GM23338 (cell line): ENCODE measurements around the gene VPS37C. TPM values are rescaled to one million over a fixed set of nuclear protein-coding genes. Genes with fewer than 3 reads are reported as not detected.

Experiments used
- ATAC-seq: fragments of 200-7000 bp; cut with Tn5 transposase; 3 replicates; pipeline ENCODE4 v1.9.1; 2020
- DNase-seq: peaks from one replicate; pipeline ENCODE4 v3.0.0-alpha.2; 2015; ENCODE audit warnings: low spot score
- H2AFZ ChIP-seq: fragments of 200-600 bp; sonication (generic); 2 replicates; pipeline ENCODE4 v1.8.0; 2016; ENCODE audit warnings: antibody characterized with exemption, mild to moderate bottlenecking, moderate library complexity
- H3F3A ChIP-seq: fragments of 200-600 bp; sonication (generic); replicated peaks from 2 replicates; pipeline ENCODE4 v1.8.0; 2017; ENCODE audit warnings: antibody characterized with exemption, mixed run types, low read depth
- H3K27ac ChIP-seq: fragments of 200-600 bp; sonication (generic); 2 replicates; pipeline ENCODE4 v1.6.1; 2016; ENCODE audit warnings: low read depth
- H3K27me3 ChIP-seq: fragments of 200-600 bp; sonication (generic); 2 replicates; pipeline ENCODE4 v1.8.0; 2016; ENCODE audit warnings: mild to moderate bottlenecking, mixed run types, moderate library complexity; ENCODE audit not compliant: insufficient read depth
- H3K36me3 ChIP-seq: fragments of 200-600 bp; sonication (generic); 2 replicates; pipeline ENCODE4 v1.8.0; 2016; ENCODE audit warnings: mild to moderate bottlenecking; ENCODE audit not compliant: insufficient read depth
- H3K4me1 ChIP-seq: fragments of 200-600 bp; sonication (generic); 2 replicates; pipeline ENCODE4 v1.8.0; 2016; ENCODE audit warnings: mild to moderate bottlenecking, moderate library complexity; ENCODE audit not compliant: insufficient read depth
- H3K4me2 ChIP-seq: fragments of 200-600 bp; sonication (generic); 2 replicates; pipeline ENCODE4 v1.7.1; 2017; ENCODE audit warnings: mixed run types
- H3K4me3 ChIP-seq: fragments of 200-600 bp; sonication (generic); 2 replicates; pipeline ENCODE4 v1.6.1; 2016; ENCODE audit warnings: mixed run types
- H3K79me2 ChIP-seq: fragments of 200-600 bp; sonication (generic); replicated peaks from 2 replicates; pipeline ENCODE4 v1.8.0; 2017; ENCODE audit warnings: mild to moderate bottlenecking; ENCODE audit not compliant: insufficient read depth
- H3K9me2 ChIP-seq: fragments of 200-600 bp; sonication (generic); 2 replicates; pipeline ENCODE4 v1.8.0; 2017; ENCODE audit not compliant: insufficient read depth
- H4K20me1 ChIP-seq: fragments of 200-600 bp; sonication (generic); replicated peaks from 2 replicates; pipeline ENCODE4 v1.8.0; 2017; ENCODE audit warnings: mild to moderate bottlenecking; ENCODE audit not compliant: insufficient read depth
- H3K27ac Mint-ChIP-seq: 2 replicates; pipeline ENCODE4 v1.8.0; 2020; ENCODE audit warnings: inconsistent platforms, mild to moderate bottlenecking, moderate library complexity, mixed read lengths
- H3K27me3 Mint-ChIP-seq: 3 replicates; pipeline ENCODE4 v1.8.0; 2022; ENCODE audit warnings: low read depth, mild to moderate bottlenecking, moderate library complexity, mixed read lengths, inconsistent platforms; ENCODE audit not compliant: insufficient read depth, poor library complexity
- H3K36me3 Mint-ChIP-seq: 3 replicates; pipeline ENCODE4 v1.8.0; 2021; ENCODE audit warnings: low read depth, mild to moderate bottlenecking, inconsistent platforms, moderate library complexity, mixed read lengths
- H3K4me1 Mint-ChIP-seq: 3 replicates; pipeline ENCODE4 v1.8.0; 2020; ENCODE audit warnings: mild to moderate bottlenecking, inconsistent platforms, mixed read lengths
- H3K4me3 Mint-ChIP-seq: 3 replicates; pipeline ENCODE4 v1.8.0; 2021; ENCODE audit warnings: moderate library complexity, mild to moderate bottlenecking, inconsistent platforms, mixed read lengths
- H3K9me3 Mint-ChIP-seq: 3 replicates; pipeline ENCODE4 v1.8.0; 2020; ENCODE audit warnings: moderate library complexity, mild to moderate bottlenecking, inconsistent platforms, mixed read lengths
- CREB1 ChIP-seq: fragments of 250-450 bp; sonication (Bioruptor Pico); IDR thresholded peaks from 2 replicates; pipeline ENCODE4 v1.5.0; 2020; ENCODE audit warnings: low read depth, mild to moderate bottlenecking, moderate library complexity
- CTCF ChIP-seq, 2 experiments: fragments of 200-600 bp in 1 of 2; sonication (generic) in 1 of 2; conservative IDR thresholded peaks; 2 replicates each; pipeline versions ENCODE4 v1.5.1 to v1.6.1; 2016 to 2017; ENCODE audit warnings: antibody characterized with exemption in 2 of 2, low read depth in 2 of 2, mild to moderate bottlenecking in 2 of 2, moderate library complexity in 1 of 2
- ETS1 ChIP-seq: IDR thresholded peaks from 2 replicates; pipeline ENCODE4 v1.6.1; 2016; ENCODE audit warnings: antibody characterized with exemption
- EZH2 ChIP-seq: fragments of 200-600 bp; sonication (generic); IDR thresholded peaks from one replicate; pipeline ENCODE4 v1.8.0; 2017; ENCODE audit warnings: antibody characterized with exemption, mild to moderate bottlenecking, low read depth; ENCODE audit not compliant: unreplicated experiment
- EZH2phosphoT487 ChIP-seq: fragments of 200-600 bp; sonication (generic); IDR thresholded peaks from one replicate; pipeline ENCODE4 v1.8.1; 2018; ENCODE audit warnings: antibody characterized with exemption; ENCODE audit not compliant: unreplicated experiment
- JUNB ChIP-seq: IDR thresholded peaks from one replicate; pipeline ENCODE4 v1.6.1; 2016; ENCODE audit warnings: antibody characterized with exemption; ENCODE audit not compliant: unreplicated experiment
- POLR2AphosphoS5 ChIP-seq: IDR thresholded peaks from 2 replicates; pipeline ENCODE4 v1.6.1; 2016; ENCODE audit warnings: antibody characterized with exemption, low read depth
- REST ChIP-seq: IDR thresholded peaks from one replicate; pipeline ENCODE4 v1.6.1; 2018; ENCODE audit warnings: antibody characterized with exemption; ENCODE audit not compliant: unreplicated experiment
- STAT1 ChIP-seq: IDR thresholded peaks from one replicate; pipeline ENCODE4 v1.6.1; 2016; ENCODE audit warnings: antibody characterized with exemption; ENCODE audit not compliant: unreplicated experiment
- ZNF114 ChIP-seq: fragments of 250-450 bp; sonication (Bioruptor Pico); IDR thresholded peaks from 2 replicates; pipeline ENCODE4 v1.5.0; 2020; ENCODE audit warnings: mild to moderate bottlenecking, moderate library complexity
- ZNF331 ChIP-seq: fragments of 250-450 bp; sonication (Bioruptor Pico); IDR thresholded peaks from 2 replicates; pipeline ENCODE4 v1.5.0; 2020; ENCODE audit warnings: low read depth, mild to moderate bottlenecking, moderate library complexity
- polyA plus RNA-seq: library from polyadenylated mRNA; unstranded; fragments of >200 nt; fragmentation: Nextera tagmentation; extraction: Ambion mirVana; gene quantifications from 2 replicates; pipeline ENCODE4 v1.2.1, GENCODE V29; 2016
- total RNA-seq: library from RNA; depleted of rRNA; stranded (reverse); fragments of >200 nt; shearing (Covaris generic); gene quantifications from 2 replicates; pipeline ENCODE4 v1.2.3, GENCODE V29; 2014

VPS37C gene
- total and polyA plus RNA-seq, 2 experiments from 2014 or later: 8.8 to 19.4 TPM

GRCh38 chr11:61118406-61118805 lies 42.8 kb downstream of the VPS37C start (continued):
- TF ChIP-seq CTCF (conservative IDR thresholded peaks at IDR 0.05; ENCODE audit: low read depth in 2 of 2) (no peak), REST (no peak), EZH2phosphoT487 (no peak), STAT1 (no peak), CREB1 (CRISPR knock-in tag) (no peak), EZH2 (no peak), POLR2AphosphoS5 (no peak), JUNB (no peak), ZNF331 (CRISPR knock-in tag) (no peak)

GRCh38 chr11:61118004-61118403 lies 43.2 kb downstream of the VPS37C start:
- Histone ChIP-seq H3K4me2 (no peak overlapping the region), H3K36me3 (no peaks in the 10 kb centered on the region), H3K27me3 (no peaks in the 10 kb centered on the region), H2AFZ (no peak overlapping the region), H3K4me1 (no peaks in the 10 kb centered on the region), H3F3A (no peaks in the 10 kb centered on the region), H3K9me2 (no peaks in the 10 kb centered on the region), H3K79me2 (no peaks in the 10 kb centered on the region), H4K20me1 (no peaks in the 10 kb centered on the region), H3K4me3 (no peak overlapping the region), H3K27ac (no peak overlapping the region)
- peaks cover 4% of the 10 kb centered on the region for H3K27me3 Mint-ChIP-seq
- H3K4me1 Mint-ChIP-seq: no peaks in the 10 kb centered on the region
- ATAC-seq: no peak
- no peak overlapping the region for H3K4me3 Mint-ChIP-seq
- H3K36me3 Mint-ChIP-seq: no peaks in the 10 kb centered on the region
- no peak for DNase-seq
- H3K9me3 Mint-ChIP-seq: no peaks in the 10 kb centered on the region
- H3K27ac Mint-ChIP-seq: no peak overlapping the region
- TF ChIP-seq EZH2phosphoT487 (no peak), ZNF114 (CRISPR knock-in tag) (no peak), ETS1 (no peak), CREB1 (CRISPR knock-in tag) (no peak), JUNB (no peak), POLR2AphosphoS5 (no peak), REST (no peak), EZH2 (no peak), STAT1 (no peak)
